ENCODE measurements around the gene TRPV3. TPM values are rescaled to one million over a fixed set of nuclear protein-coding genes. Genes with fewer than 3 reads are reported as not detected.

The TRPV3 gene
- total and polyA plus RNA-seq, 2 of the 8 experiments (the other 6 are each of a cell fraction or from before 2014, with no cell fraction given): 0.56 to 1.0 TPM

DNA sequence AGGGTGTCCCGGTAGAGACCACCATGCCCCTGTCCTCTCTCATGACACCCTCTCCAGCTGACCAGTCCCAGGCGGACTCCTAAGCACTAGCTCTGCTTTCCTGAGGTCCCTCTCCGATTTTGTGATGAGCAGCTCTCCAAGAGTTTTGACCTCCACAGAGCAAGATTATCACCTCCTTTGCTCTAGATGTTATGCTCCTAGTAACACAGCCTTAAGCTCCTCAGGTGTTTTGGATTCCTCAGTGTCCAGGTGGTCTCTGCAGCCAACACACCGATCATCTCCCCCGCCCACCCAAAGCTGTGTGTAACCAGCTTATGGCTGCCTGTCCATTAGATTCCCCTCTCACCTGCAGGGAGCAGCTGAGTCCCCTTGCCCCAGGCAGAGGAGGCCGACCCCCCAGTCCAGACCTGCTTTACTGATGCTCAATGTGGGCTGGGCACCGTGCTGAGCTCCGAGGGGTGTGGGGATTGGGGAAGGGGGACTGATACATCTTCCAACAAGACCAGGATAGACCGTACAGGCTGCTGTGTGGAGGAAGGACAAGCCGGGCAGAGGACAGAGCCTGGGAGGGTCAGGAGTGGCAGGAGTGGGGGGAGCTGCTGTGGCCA, 2.3 kb downstream of the TRPV3 start:
- Histone ChIP-seq H4K5ac (ENCODE audit: insufficient read length, low read depth, low read length) (no peak overlapping the region), H2BK15ac (ENCODE audit: low read length) (no peak overlapping the region), H3K4me1 (replicated peaks in 1 of 4; ENCODE audit: control insufficient read depth in 3 of 4, insufficient read depth in 4 of 4, low read length in 3 of 4) (peaks cover 0 to 4% (median 0%) of the 10 kb centered on the region in 4 experiments; a peak in 1 of 7 replicates), H3K79me2 (ENCODE audit: control insufficient read depth in 1 of 2, insufficient read depth in 2 of 2, low read length in 2 of 2) (no peaks in the 10 kb centered on the region), H3K4me2 (ENCODE audit: insufficient read depth in 1 of 2, low read depth in 2 of 2, low read length in 2 of 2) (no peak overlapping the region), H3K9ac (replicated peaks in 1 of 4; ENCODE audit: extremely low read depth in 1 of 4, low read depth in 3 of 4, low read length in 3 of 4) (no peak overlapping the region), H3K79me1 (ENCODE audit: low read depth, low read length) (no peaks in the 10 kb centered on the region), H3K14ac (ENCODE audit: insufficient read length) (no peak overlapping the region), H3K27me3 (replicated peaks in 1 of 4; ENCODE audit: control insufficient read depth in 3 of 4, extremely low read depth in 1 of 4, insufficient read depth in 3 of 4, low read length in 3 of 4) (no peaks in the 10 kb centered on the region), H3K18ac (ENCODE audit: extremely low read depth, low read length) (no peak overlapping the region), H2BK20ac (ENCODE audit: low read length) (no peak overlapping the region), H3K4ac (replicated peaks; ENCODE audit: insufficient read length, low read depth, low read length) (no peak overlapping the region), H3K23me2 (ENCODE audit: low read depth, low read length) (no peaks in the 10 kb centered on the region), H4K91ac (replicated peaks; ENCODE audit: insufficient read length, low read length) (no peak overlapping the region), H2BK120ac (replicated peaks; ENCODE audit: low read depth, low read length) (no peak overlapping the region), H3K36me3 (ENCODE audit: control insufficient read depth in 2 of 4, insufficient read depth in 4 of 4, low read length in 3 of 4) (no peaks in the 10 kb centered on the region), H2BK5ac (ENCODE audit: low read depth, low read length) (no peak overlapping the region), H4K20me1 (replicated peaks in 1 of 2; ENCODE audit: control insufficient read depth in 1 of 2, insufficient read depth in 2 of 2, low read length in 2 of 2) (no peaks in the 10 kb centered on the region), H4K8ac (ENCODE audit: extremely low read depth, insufficient read depth, low read length) (no peak overlapping the region; the same call in 1 of the 2 replicates), H2AK5ac (ENCODE audit: low read depth, low read length) (no peak overlapping the region), H2AFZ (ENCODE audit: low read length) (no peak overlapping the region), H3K23ac (ENCODE audit: insufficient read length) (no peak overlapping the region), H2BK12ac (ENCODE audit: low read depth, low read length) (no peak overlapping the region), H3K56ac (replicated peaks; ENCODE audit: insufficient read length, low read depth, low read length) (no peak overlapping the region), H3K4me3 (ENCODE audit: extremely low read depth in 1 of 4, insufficient read depth in 2 of 4, low read depth in 3 of 4, low read length in 4 of 4) (no peak overlapping the region), H3K9me3 (ENCODE audit: insufficient read depth in 2 of 2, low read depth in 1 of 2, low read length in 1 of 2) (no peaks in the 10 kb centered on the region), H3K27ac (ENCODE audit: low read depth, low read length) (no peak overlapping the region)
- DNase-seq (ENCODE audit: low read depth in 1 of 2, low spot score in 2 of 2) (no peak), FAIRE-seq (no peak)
- ChIA-PET CTCF (ENCODE audit: partially characterized antibody) (interaction anchor here (0.6 to 2.2 kb wide), 6 partner anchors 19 to 730 kb away, joined by 3 to 13 read pairs (median 4); no protein-coding TSS in a partner anchor), POLR2A (ENCODE audit: partially characterized antibody) (interaction anchor here (0.6 to 1.0 kb wide), 2 partner anchors 36 to 963 kb away, joined by 3 to 4 read pairs; no protein-coding TSS in a partner anchor)
- 86% methylated on average over 7 of the region's 10 CpGs; no CpG with 5 or more reads in 1 of the 2 experiments for WGBS, 2 experiments (ENCODE audit: extremely low coverage in 1 of 2, insufficient coverage in 1 of 2, insufficient read length in 1 of 2, insufficient replicate concordance in 2 of 2, low coverage in 1 of 2, low lambda C conversion rate in 2 of 2, missing lambda C conversion rate in 1 of 2)
- TF ChIP-seq SP2 (IDR thresholded peaks at IDR 0.05; ENCODE audit: low read length): no peak
- TF ChIP-seq EZH2 (IDR thresholded peaks at IDR 0.05; ENCODE audit: low read depth, low read length, severe bottlenecking): no peak
- no peak for TF ChIP-seq SIX5 (IDR thresholded peaks at IDR 0.05; ENCODE audit: low read depth, low read length)
- no peak for TF ChIP-seq SP1 (IDR thresholded peaks at IDR 0.05; ENCODE audit: low read depth, low read length)
- TF ChIP-seq RNF2 (IDR thresholded peaks at IDR 0.05; ENCODE audit: borderline replicate concordance, low read depth, low read length, missing control alignments, poor library complexity, severe bottlenecking): no peak
- TF ChIP-seq SUZ12 (IDR thresholded peaks at IDR 0.05; ENCODE audit: low read length): no peak

All from H1 (cell line).